Gastrocnemius medialis (tissue), 4 donors: Measurements from ENCODE around the gene MAP3K12. TPM values are rescaled to one million over a fixed set of nuclear protein-coding genes. Genes with fewer than 3 reads are reported as not detected.

Experiments
- ATAC-seq, 2 donors: fragments of 150-250 bp; one replicate each; pipeline ENCODE4 v1.9.1; 2016
- DNase-seq, 2 donors: peaks; one replicate each; pipeline ENCODE4 v3.0.0-alpha.2; 2019
- H3K27ac ChIP-seq, 4 donors: fragments of 200-600 bp; sonication (generic); 1 replicate in 1 of 4; 2 replicates in 3 of 4; pipeline ENCODE4 v1.5.1; 2016 to 2018; ENCODE audit warnings: mild to moderate bottlenecking in 2 of 4, moderate library complexity in 1 of 4
- H3K27me3 ChIP-seq, 3 donors: fragments of 200-600 bp; sonication (generic) in 2 of 3; 1 replicate in 1 of 3; 2 replicates in 2 of 3; pipeline versions ENCODE4 v1.5.1 to v1.6.0; 2016 to 2019; ENCODE audit warnings: mild to moderate bottlenecking in 1 of 3, moderate library complexity in 1 of 3
- H3K36me3 ChIP-seq, 2 donors: fragments of 200-600 bp; sonication (generic) in 1 of 2; one replicate each; pipeline ENCODE4 v1.5.1; 2017 to 2018
- H3K4me1 ChIP-seq, 2 donors: fragments of 200-600 bp; sonication (generic) in 1 of 2; one replicate each; pipeline ENCODE4 v1.5.1; 2016 to 2017; ENCODE audit warnings: mild to moderate bottlenecking in 2 of 2
- H3K4me3 ChIP-seq, 4 donors: fragments of 200-600 bp; sonication (generic) in 3 of 4; 1 replicate in 1 of 4; 2 replicates in 3 of 4; pipeline ENCODE4 v1.5.1; 2016 to 2019; ENCODE audit warnings: mild to moderate bottlenecking in 2 of 4
- H3K9me3 ChIP-seq, 3 donors: fragments of 200-600 bp; sonication (generic) in 2 of 3; 1 replicate in 1 of 3; 2 replicates in 2 of 3; pipeline ENCODE4 v1.5.1; 2016 to 2019
- POLR2A ChIP-seq, 2 donors: fragments of 450-650 bp; IDR thresholded peaks; one replicate each; pipeline ENCODE4 v1.6.1; 2017; ENCODE audit warnings: antibody characterized with exemption in 2 of 2, mild to moderate bottlenecking in 2 of 2, moderate library complexity in 2 of 2
- in situ Hi-C, 4 donors: fragments of 200-750 bp; cut with MboI; loops; one replicate each; pipeline versions ENCODE4 v1.15.0 to v1.8.0; 2017; ENCODE audit warnings: low sequenced_read_pairs in 4 of 4
- intact Hi-C: fragments of 100-400 bp; cut with DNase I; formaldehyde crosslinking; loops from one replicate; pipeline ENCODE4 v1.15.1; 2023; ENCODE audit warnings: low total_unique reads
- total RNA-seq, 4 donors: library from RNA; depleted of rRNA; stranded (reverse); fragments of >200 nt; gene quantifications; one replicate each; pipeline versions ENCODE4 v1.1.0 to v1.2.3, GENCODE V29; 2016
- TF ChIP-seq, protein P1 (sequence below), 5 experiments: fragments of 450-650 bp in 3 of 5; fragments of 200-600 bp in 2 of 5; sonication (generic) in 2 of 5; IDR thresholded peaks in 4 of 5; conservative IDR thresholded peaks in 1 of 5; 1 replicate in 4 of 5; 2 replicates in 1 of 5; pipeline ENCODE4 v1.5.1; 2016 to 2019; ENCODE audit warnings: antibody characterized with exemption in 5 of 5, mild to moderate bottlenecking in 3 of 5, moderate library complexity in 3 of 5

Gene MAP3K12
- total RNA-seq, 4 donors from 2014 or later: 1.1 to 9.9 (median 3.8) TPM

DNA sequence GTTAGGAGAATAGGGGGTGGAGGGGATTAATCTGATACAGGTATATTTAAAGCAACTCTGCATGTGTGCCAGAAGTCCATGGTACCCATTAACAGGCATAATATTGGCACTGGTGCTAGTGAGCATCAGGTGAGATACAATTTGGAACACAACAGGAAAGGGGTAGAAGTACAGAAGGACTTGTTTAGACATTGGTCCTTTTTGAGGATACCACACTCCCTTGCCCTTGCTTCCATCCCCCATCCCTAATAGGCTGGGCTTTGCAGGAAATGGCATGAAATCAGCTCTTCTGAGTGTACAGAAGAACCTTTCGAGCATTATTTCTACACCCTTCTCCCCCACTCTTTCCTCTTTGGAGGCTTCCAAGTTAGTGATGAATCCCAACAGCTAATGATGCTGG, 31.0 kb downstream of the MAP3K12 start:
- intact Hi-C loops: no loop called here
- Histone ChIP-seq H3K4me1 (peaks cover 87 to 89% of the 10 kb centered on the region in 2 donors), H3K27me3 (no peaks in the 10 kb centered on the region), H3K36me3 (peaks cover 3 to 100% of the 10 kb centered on the region in 2 donors), H3K4me3 (no peak overlapping the region), H3K27ac (peak overlapping the region; percentile 71 to 84 (median 78)), H3K9me3 (no peaks in the 10 kb centered on the region)
- DNase-seq: no peak
- no peak for ATAC-seq
- no peak for TF ChIP-seq POLR2A (IDR thresholded peaks at IDR 0.05)
- TF ChIP-seq, protein P1, sequence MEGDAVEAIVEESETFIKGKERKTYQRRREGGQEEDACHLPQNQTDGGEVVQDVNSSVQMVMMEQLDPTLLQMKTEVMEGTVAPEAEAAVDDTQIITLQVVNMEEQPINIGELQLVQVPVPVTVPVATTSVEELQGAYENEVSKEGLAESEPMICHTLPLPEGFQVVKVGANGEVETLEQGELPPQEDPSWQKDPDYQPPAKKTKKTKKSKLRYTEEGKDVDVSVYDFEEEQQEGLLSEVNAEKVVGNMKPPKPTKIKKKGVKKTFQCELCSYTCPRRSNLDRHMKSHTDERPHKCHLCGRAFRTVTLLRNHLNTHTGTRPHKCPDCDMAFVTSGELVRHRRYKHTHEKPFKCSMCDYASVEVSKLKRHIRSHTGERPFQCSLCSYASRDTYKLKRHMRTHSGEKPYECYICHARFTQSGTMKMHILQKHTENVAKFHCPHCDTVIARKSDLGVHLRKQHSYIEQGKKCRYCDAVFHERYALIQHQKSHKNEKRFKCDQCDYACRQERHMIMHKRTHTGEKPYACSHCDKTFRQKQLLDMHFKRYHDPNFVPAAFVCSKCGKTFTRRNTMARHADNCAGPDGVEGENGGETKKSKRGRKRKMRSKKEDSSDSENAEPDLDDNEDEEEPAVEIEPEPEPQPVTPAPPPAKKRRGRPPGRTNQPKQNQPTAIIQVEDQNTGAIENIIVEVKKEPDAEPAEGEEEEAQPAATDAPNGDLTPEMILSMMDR (IDR thresholded peaks at IDR 0.05 in 4 of 5, conservative IDR thresholded peaks at IDR 0.05 in 1 of 5): no peak
- in situ Hi-C loops: no loop called here

DNA sequence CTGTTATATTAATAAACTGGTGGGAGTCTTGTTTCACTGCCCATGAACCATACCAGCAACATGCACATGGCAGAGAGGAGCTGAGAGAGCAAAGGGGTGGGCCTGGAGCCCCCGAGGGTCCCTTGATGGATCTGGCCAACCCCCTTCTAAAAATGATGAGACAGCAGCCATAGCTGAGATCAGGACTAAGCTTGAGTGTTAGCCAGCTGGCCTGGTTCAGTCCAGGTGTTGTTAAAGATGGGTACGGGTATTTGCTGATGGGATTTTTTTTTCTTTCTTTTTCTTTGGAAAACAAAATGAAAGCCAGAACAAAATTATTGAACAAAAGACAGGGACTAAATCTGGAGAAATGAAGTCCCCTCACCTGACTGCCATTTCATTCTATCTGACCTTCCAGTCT, 31.4 kb downstream of the MAP3K12 start:
- in situ Hi-C loops (no loop called here), intact Hi-C loops (no loop called here)
- H3K36me3 ChIP-seq: peaks cover 3 to 100% of the 10 kb centered on the region in 2 donors
- H3K27me3 ChIP-seq: no peaks in the 10 kb centered on the region
- peak overlapping the region; percentile 71 to 84 (median 78) for H3K27ac ChIP-seq
- peaks cover 87 to 89% of the 10 kb centered on the region in 2 donors for H3K4me1 ChIP-seq
- no peak overlapping the region for H3K4me3 ChIP-seq
- no peak for ATAC-seq
- no peaks in the 10 kb centered on the region for H3K9me3 ChIP-seq
- peak in 1 of 2 donors; percentile 8 for DNase-seq
- TF ChIP-seq POLR2A (IDR thresholded peaks at IDR 0.05): no peak
- TF ChIP-seq, protein P1 (IDR thresholded peaks at IDR 0.05 in 4 of 5, conservative IDR thresholded peaks at IDR 0.05 in 1 of 5): no peak

DNA sequence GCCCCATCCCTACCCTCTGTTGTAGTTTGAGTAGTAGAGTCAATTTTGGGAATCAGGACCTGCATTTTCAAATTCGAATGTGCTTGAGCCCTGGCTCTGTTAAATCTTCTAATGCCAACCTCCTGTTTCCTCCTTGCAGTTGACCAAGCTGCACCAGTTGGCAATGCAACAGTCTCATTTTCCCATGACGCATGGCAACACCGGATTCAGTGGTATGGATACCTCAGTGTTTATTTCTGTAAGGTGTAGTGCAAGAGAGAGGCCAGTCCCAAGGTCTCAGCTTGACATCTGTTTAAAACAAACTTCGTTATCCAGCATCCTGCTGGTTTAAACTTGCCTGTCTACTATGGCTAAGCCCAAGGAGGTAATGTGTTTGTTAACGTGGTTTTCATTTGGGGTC, 32.2 kb downstream of the MAP3K12 start:
- H3K27ac ChIP-seq: peak overlapping the region; percentile 71 to 84 (median 78)
- no peaks in the 10 kb centered on the region for H3K27me3 ChIP-seq
- DNase-seq (peak in 1 of 2 donors; percentile 62), ATAC-seq (peak; percentile 64 to 80)
- H3K36me3 ChIP-seq: peaks cover 3 to 100% of the 10 kb centered on the region in 2 donors
- peaks cover 87 to 89% of the 10 kb centered on the region in 2 donors for H3K4me1 ChIP-seq
- TF ChIP-seq POLR2A (IDR thresholded peaks at IDR 0.05): no peak
- TF ChIP-seq, protein P1 (IDR thresholded peaks at IDR 0.05 in 4 of 5, conservative IDR thresholded peaks at IDR 0.05 in 1 of 5): no peak
- in situ Hi-C loops (no loop called here), intact Hi-C loops (no loop called here)
- H3K4me3 ChIP-seq: no peak overlapping the region
- no peaks in the 10 kb centered on the region for H3K9me3 ChIP-seq

DNA sequence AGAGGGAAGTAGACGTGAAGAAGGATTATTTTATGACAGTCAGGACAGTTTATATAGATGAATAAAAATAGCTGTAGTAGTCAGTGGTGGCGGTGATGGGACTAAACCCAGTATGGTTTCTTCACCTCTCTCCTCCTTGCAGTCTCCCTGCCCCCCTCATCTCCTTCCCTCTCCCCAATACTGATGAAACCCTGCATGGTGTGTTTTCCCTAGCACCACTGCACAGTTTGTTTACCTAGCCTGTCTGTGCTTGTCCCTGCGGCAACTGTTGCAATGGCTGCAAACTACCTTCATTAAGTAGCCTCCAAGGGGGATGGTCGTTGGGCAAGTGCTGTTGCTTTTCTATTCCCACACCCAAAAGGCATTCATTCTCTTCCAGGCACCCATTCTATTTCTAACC, 32.6 kb downstream of the MAP3K12 start:
- in situ Hi-C loops (no loop called here), intact Hi-C loops (no loop called here)
- Histone ChIP-seq H3K27ac (peak overlapping the region; percentile 71 to 84 (median 78)), H3K4me3 (no peak overlapping the region), H3K9me3 (no peaks in the 10 kb centered on the region), H3K36me3 (peaks cover 3 to 100% of the 10 kb centered on the region in 2 donors), H3K27me3 (no peaks in the 10 kb centered on the region), H3K4me1 (peaks cover 87 to 89% of the 10 kb centered on the region in 2 donors)
- DNase-seq (peak in 1 of 2 donors; percentile 37), ATAC-seq (peak; percentile 31 to 73)
- TF ChIP-seq, protein P1 (IDR thresholded peaks at IDR 0.05 in 4 of 5, conservative IDR thresholded peaks at IDR 0.05 in 1 of 5): no peak
- TF ChIP-seq POLR2A (IDR thresholded peaks at IDR 0.05): no peak

DNA sequence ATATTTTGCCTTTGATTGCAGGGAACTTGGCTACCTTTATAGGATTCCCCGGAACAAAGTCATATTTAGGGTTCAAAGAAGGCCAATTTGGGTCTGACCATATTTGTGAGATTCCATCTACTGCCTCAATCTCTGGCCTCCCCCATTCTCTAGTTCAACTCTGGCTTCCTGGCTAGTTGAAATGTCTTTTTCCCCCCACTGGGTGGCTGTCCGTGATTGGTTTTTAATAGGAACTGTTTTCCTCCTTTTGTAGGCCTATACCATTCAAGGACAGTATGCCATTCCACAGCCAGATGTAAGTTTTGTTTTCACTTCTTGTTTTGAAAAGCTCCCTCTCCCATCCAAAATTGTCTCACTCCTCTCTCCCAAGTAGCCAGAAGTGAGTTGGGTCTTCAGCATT, 33.6 kb downstream of the MAP3K12 start:
- no peak for TF ChIP-seq POLR2A (IDR thresholded peaks at IDR 0.05)
- TF ChIP-seq, protein P1 (IDR thresholded peaks at IDR 0.05 in 4 of 5, conservative IDR thresholded peaks at IDR 0.05 in 1 of 5): no peak
- peaks cover 89 to 91% of the 10 kb centered on the region in 2 donors for H3K4me1 ChIP-seq
- intact Hi-C loops (no loop called here), in situ Hi-C loops (no loop called here)
- no peaks in the 10 kb centered on the region for H3K27me3 ChIP-seq
- H3K27ac ChIP-seq: peak overlapping the region; percentile 71 to 84 (median 78)
- ATAC-seq: no peak
- H3K36me3 ChIP-seq: peaks cover 3 to 100% of the 10 kb centered on the region in 2 donors
- DNase-seq: no peak
- no peaks in the 10 kb centered on the region for H3K9me3 ChIP-seq
- no peak overlapping the region for H3K4me3 ChIP-seq
